Measurements from ENCODE around the gene TGM6.
"Not testable (repeated sequence)": the region's sequence is repeated elsewhere in the genome, so short reads cannot be mapped to it uniquely, and the experiment has no call there.

The TGM6 gene

DNA sequence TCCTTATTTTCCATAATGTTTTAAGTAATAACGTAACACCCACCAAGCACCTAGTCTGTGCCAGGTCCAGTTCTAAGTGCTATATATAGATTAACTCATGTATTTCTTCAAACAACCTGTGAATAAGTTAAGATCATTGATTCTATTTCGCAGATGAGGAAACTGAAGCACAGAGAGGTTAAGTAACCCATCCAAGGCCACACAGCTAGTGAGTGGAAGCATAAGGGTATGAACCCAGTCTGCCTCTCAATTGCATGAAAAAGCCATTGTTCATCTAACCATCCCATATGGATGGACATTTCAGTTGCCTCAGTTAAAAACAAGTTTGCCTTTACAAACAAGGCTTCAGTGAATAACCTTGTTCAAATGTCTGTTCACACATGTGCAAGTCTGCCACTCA is 20.8 kb downstream of the TGM6 start:
- Mint-ChIP-seq H3K4me1 (no peaks in the 10 kb centered on the region), H3K36me3 (no peaks in the 10 kb centered on the region), H3K27ac (no peak overlapping the region), H3K4me3 (no peak overlapping the region), H3K9me3 (no peaks in the 10 kb centered on the region), H3K27me3 (peaks cover 24% of the 10 kb centered on the region)
- no peak for ATAC-seq

DNA sequence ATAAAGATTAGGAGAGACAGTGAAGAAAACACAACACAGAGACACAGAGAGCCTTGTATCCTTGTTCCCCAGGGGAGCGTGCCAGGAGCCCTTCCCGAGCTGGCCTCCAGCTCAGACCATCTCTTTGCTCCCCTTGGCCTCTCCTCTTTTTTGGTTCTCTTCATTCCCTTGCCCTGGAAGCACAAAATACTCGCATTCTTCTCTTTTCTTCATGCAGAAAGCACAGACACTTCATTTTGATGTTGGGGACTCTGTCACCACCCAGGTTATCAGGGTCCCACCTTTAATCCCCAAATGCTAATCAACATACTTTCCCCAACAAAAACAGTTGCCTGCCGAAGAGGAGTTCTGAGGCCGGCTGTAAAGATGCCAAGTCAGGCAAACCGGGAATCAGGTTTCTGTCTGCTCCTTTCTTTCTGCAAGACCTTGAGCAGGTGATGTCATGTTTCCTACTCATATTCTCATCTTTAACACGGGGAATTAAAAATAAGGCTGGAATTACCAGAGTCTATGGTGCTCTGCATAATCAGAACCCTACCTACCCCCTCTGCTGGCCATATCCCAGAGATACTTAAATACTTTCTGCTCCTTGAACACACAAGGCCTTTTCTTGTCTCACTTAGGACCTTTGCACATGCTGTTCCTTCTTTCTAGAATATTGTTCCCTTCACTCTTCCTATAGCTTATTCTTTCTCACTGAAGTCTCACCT is 21.7 kb downstream of the TGM6 start:
- no peaks in the 10 kb centered on the region for H3K9me3 Mint-ChIP-seq
- peaks cover 15% of the 10 kb centered on the region for H3K27me3 Mint-ChIP-seq
- no peaks in the 10 kb centered on the region for H3K4me1 Mint-ChIP-seq
- no peaks in the 10 kb centered on the region for H3K36me3 Mint-ChIP-seq
- no peak overlapping the region for H3K27ac Mint-ChIP-seq
- no peak for ATAC-seq
- H3K4me3 Mint-ChIP-seq, result no peak overlapping the region

GRCh38 chr20:2403291-2404052 is 22.8 kb downstream of the TGM6 start:
- H3K27ac Mint-ChIP-seq, result no peak overlapping the region
- no peaks in the 10 kb centered on the region for H3K9me3 Mint-ChIP-seq
- no peaks in the 10 kb centered on the region for H3K36me3 Mint-ChIP-seq
- no peak overlapping the region for H3K4me3 Mint-ChIP-seq
- H3K4me1 Mint-ChIP-seq, result no peaks in the 10 kb centered on the region
- peaks cover 16% of the 10 kb centered on the region for H3K27me3 Mint-ChIP-seq
- no peak for ATAC-seq

DNA sequence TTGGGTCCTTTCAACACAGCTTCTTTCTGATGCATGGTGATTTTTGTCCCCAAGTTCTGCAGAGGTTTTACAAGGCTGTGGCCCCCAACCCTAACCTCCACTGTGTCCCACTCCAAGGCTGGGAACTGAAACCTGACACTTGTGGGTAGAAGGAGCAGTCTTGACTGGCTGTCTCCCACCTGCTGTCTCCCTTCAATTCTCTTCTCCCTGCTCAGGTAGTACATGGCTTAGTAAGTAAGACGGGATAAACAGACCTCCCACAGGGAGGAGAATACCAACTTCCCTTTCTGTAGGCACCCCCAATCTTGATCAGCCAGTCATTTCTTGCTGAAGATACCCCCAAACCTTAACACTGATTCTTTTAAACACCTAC is 25.0 kb downstream of the TGM6 start:
- no peak for ATAC-seq
- H3K36me3 Mint-ChIP-seq, result no peaks in the 10 kb centered on the region
- H3K27me3 Mint-ChIP-seq, result peaks cover 37% of the 10 kb centered on the region
- no peak overlapping the region for H3K27ac Mint-ChIP-seq
- H3K4me3 Mint-ChIP-seq, result no peak overlapping the region
- H3K9me3 Mint-ChIP-seq, result no peaks in the 10 kb centered on the region
- H3K4me1 Mint-ChIP-seq, result no peaks in the 10 kb centered on the region

DNA sequence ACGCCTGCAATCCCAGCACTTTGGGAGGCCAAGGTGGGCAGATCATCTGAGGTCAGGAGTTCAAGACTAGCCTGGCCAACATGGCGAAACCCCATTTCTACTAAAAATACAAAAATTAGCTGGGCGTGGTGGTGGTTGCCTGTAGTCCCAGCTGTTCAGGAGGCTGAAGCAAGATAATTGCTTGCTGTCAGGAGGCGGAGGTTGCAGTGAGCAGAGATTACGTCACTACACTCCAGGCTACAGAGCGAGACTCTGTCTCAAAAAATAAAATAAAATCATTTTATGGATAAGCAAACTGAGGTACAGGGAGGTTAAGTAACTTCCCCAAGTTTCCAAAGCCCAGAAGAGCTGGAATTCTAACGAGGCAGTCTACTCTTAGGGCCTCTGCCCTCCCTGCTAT is 26.7 kb downstream of the TGM6 start:
- not testable (repeated sequence) for H3K9me3 Mint-ChIP-seq, H3K4me3 Mint-ChIP-seq, H3K27ac Mint-ChIP-seq

DNA sequence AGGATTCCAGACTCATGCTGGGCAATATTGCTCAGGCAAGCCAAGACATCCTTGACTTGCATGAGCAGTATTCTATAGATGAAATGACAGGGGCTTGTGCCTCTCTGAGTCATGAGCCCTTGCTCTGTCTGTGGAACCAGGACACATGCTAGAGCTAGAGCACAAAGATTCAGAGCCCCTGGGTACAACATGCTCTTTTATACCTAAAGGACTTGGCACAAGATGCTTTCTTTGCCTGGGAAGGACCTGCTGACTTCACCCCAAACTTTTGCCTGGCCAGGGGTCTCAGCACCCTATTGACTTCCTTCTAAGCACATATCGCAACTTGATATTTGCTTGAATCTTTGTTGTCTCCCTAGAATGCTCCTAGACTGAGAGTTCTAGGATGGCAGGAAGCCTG is 27.4 kb downstream of the TGM6 start:
- H3K27me3 Mint-ChIP-seq, result peaks cover 48% of the 10 kb centered on the region

More for the DNA sequence above, 26.7 kb downstream of the TGM6 start:
- not testable (repeated sequence) for ATAC-seq, H3K4me1 Mint-ChIP-seq, H3K36me3 Mint-ChIP-seq
- H3K27me3 Mint-ChIP-seq, result peaks cover 44% of the 10 kb centered on the region

DNA sequence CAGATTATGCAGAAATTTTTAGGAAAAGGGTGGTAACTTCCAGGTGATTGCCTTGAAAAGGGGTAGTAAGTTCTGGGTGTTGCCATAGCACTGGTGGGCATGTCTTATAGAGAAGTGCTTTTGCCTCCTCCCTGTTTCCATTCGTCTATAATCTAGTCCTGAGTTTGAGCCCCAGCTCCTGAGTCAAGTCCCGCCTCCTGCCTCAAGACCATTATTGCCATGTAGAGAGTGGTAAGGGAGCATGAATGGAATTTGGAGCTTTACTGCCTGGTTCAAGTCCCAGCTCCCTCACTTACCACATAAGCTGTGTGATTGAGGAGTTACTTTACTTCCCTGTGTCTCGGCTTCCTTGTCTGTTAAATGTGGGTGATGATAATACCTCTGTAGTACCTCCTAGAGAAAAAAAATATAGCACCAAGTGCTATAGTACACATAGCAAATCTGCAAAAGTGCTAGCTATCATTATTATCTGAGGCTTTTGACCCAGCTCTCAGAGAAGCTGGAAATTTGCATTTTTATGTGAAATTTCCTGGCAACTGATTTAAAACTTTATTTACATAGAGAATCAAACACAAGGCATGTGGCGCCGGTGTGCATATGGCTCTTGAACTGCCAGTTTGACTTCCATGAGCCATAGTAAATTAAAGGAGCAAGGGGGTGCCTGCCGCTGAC is 36.0 kb downstream of the TGM6 start:
- Mint-ChIP-seq H3K4me3 (no peak overlapping the region), H3K36me3 (no peaks in the 10 kb centered on the region), H3K27me3 (peaks cover 26% of the 10 kb centered on the region), H3K27ac (no peak overlapping the region), H3K4me1 (no peaks in the 10 kb centered on the region), H3K9me3 (no peaks in the 10 kb centered on the region)
- ATAC-seq, result no peak

More for the DNA sequence above, 27.4 kb downstream of the TGM6 start:
- no peaks in the 10 kb centered on the region for H3K4me1 Mint-ChIP-seq
- no peaks in the 10 kb centered on the region for H3K9me3 Mint-ChIP-seq
- no peak overlapping the region for H3K4me3 Mint-ChIP-seq
- H3K27ac Mint-ChIP-seq, result no peak overlapping the region
- ATAC-seq, result no peak
- H3K36me3 Mint-ChIP-seq, result no peaks in the 10 kb centered on the region

- H3K27ac Mint-ChIP-seq, result no peak overlapping the region
- peaks cover 21% of the 10 kb centered on the region for H3K27me3 Mint-ChIP-seq
- no peaks in the 10 kb centered on the region for H3K36me3 Mint-ChIP-seq
- peak; percentile 41 for ATAC-seq
- no peaks in the 10 kb centered on the region for H3K9me3 Mint-ChIP-seq
- no peaks in the 10 kb centered on the region for H3K4me1 Mint-ChIP-seq
- no peak overlapping the region for H3K4me3 Mint-ChIP-seq
Observed at GRCh38 chr20:2417213-2417541, 36.5 kb downstream of the TGM6 start.

GRCh38 chr20:2418388-2418787 is 37.7 kb downstream of the TGM6 start:
- peaks cover 13% of the 10 kb centered on the region for H3K27me3 Mint-ChIP-seq
- H3K9me3 Mint-ChIP-seq, result no peaks in the 10 kb centered on the region
- H3K27ac Mint-ChIP-seq, result no peak overlapping the region
- no peak for ATAC-seq
- no peaks in the 10 kb centered on the region for H3K36me3 Mint-ChIP-seq
- no peaks in the 10 kb centered on the region for H3K4me1 Mint-ChIP-seq
- H3K4me3 Mint-ChIP-seq, result no peak overlapping the region

GRCh38 chr20:2420510-2420909 is 39.8 kb downstream of the TGM6 start:
- Mint-ChIP-seq H3K4me3 (no peak overlapping the region), H3K36me3 (no peaks in the 10 kb centered on the region), H3K9me3 (no peaks in the 10 kb centered on the region), H3K27me3 (peaks cover 4% of the 10 kb centered on the region), H3K27ac (no peak overlapping the region), H3K4me1 (no peaks in the 10 kb centered on the region)
- ATAC-seq, result no peak

DNA sequence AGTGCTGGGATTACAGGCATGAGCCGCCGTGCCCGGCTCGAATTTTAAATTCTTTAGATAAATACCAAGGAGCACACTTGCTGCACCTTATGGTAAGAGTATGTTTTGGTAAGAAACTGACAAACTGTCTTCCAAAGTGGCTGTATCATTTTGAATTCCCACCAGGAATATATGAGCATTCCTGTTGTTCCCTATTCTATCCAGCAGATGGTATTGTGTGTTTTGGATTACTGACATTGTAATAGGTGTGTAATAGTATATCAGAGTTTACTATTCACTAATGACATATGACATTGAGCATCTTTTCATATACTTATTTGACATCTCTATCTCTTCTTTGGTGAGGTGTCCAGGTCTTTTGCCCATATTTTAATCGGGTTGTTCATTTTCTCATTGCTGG is 40.5 kb downstream of the TGM6 start:
- H3K27me3 Mint-ChIP-seq, result peaks cover 8% of the 10 kb centered on the region
- no peaks in the 10 kb centered on the region for H3K4me1 Mint-ChIP-seq
- ATAC-seq, result no peak
- H3K4me3 Mint-ChIP-seq, result no peak overlapping the region
- no peaks in the 10 kb centered on the region for H3K36me3 Mint-ChIP-seq
- no peak overlapping the region for H3K27ac Mint-ChIP-seq
- H3K9me3 Mint-ChIP-seq, result peaks cover 3% of the 10 kb centered on the region

- peaks cover 64% of the 10 kb centered on the region for H3K27me3 Mint-ChIP-seq
- peaks cover 3% of the 10 kb centered on the region for H3K9me3 Mint-ChIP-seq
- H3K36me3 Mint-ChIP-seq, result no peaks in the 10 kb centered on the region
- no peak for ATAC-seq
- no peak overlapping the region for H3K27ac Mint-ChIP-seq
- no peak overlapping the region for H3K4me3 Mint-ChIP-seq
- H3K4me1 Mint-ChIP-seq, result no peaks in the 10 kb centered on the region
Observed at GRCh38 chr20:2429051-2429450, 48.4 kb downstream of the TGM6 start.

DNA sequence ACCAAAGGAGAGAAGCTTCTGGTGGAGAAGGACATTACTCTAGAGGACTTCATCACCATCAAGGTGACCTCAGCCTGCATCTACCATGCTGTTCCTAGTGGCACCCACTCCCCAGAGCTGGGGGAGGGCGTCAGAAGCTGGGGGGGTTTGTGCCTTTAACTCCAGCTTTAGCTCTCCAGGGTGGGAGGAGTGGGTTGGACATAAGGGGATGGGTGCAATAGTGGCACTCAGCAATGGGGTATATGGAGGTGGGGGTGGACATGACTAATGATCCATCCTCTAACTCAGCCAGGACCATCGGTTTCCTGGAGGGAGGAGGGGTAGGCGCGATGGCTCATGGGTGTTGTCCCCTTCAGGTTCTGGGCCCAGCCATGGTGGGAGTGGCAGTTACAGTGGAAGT is 49.8 kb downstream of the TGM6 start:
- no peaks in the 10 kb centered on the region for H3K4me1 Mint-ChIP-seq
- H3K36me3 Mint-ChIP-seq, result no peaks in the 10 kb centered on the region
- no peak overlapping the region for H3K27ac Mint-ChIP-seq
- ATAC-seq, result no peak
- H3K27me3 Mint-ChIP-seq, result peaks cover 63% of the 10 kb centered on the region
- no peak overlapping the region for H3K4me3 Mint-ChIP-seq
- H3K9me3 Mint-ChIP-seq, result peaks cover 3% of the 10 kb centered on the region

GRCh38 chr20:2431185-2431584 is 50.5 kb downstream of the TGM6 start:
- no peaks in the 10 kb centered on the region for H3K9me3 Mint-ChIP-seq
- ATAC-seq, result no peak
- no peak overlapping the region for H3K4me3 Mint-ChIP-seq
- peaks cover 57% of the 10 kb centered on the region for H3K27me3 Mint-ChIP-seq
- H3K4me1 Mint-ChIP-seq, result no peaks in the 10 kb centered on the region
- H3K27ac Mint-ChIP-seq, result no peak overlapping the region
- no peaks in the 10 kb centered on the region for H3K36me3 Mint-ChIP-seq

DNA sequence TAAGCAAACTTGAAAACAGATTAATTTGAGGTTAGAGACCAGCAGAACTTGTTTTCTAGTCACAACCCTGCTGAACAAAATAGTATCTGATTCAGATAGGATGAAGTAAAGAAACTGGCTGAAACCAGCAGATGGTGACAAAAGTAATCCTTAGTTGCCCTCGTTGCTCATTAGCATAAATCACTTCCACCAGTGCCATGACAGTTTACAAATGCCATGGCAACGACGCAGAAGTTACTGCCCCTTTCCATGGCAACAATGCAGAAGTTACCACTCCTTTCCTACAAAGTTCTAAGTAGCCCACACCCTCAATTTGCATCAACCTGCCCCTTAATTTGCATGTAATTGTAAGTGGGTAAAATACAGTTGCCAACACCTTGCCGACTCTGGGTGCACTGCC is 66.1 kb downstream of the TGM6 start:
- no peak overlapping the region for H3K27ac Mint-ChIP-seq
- H3K9me3 Mint-ChIP-seq, result peaks cover 6% of the 10 kb centered on the region
- peaks cover 6% of the 10 kb centered on the region for H3K4me1 Mint-ChIP-seq
- H3K27me3 Mint-ChIP-seq, result no peaks in the 10 kb centered on the region
- no peak overlapping the region for H3K4me3 Mint-ChIP-seq
- H3K36me3 Mint-ChIP-seq, result peaks cover 5% of the 10 kb centered on the region
- no peak for ATAC-seq

- peaks cover 6% of the 10 kb centered on the region for H3K9me3 Mint-ChIP-seq
- no peaks in the 10 kb centered on the region for H3K27me3 Mint-ChIP-seq
- peaks cover 5% of the 10 kb centered on the region for H3K36me3 Mint-ChIP-seq
- H3K27ac Mint-ChIP-seq, result no peak overlapping the region
- ATAC-seq, result no peak
- H3K4me1 Mint-ChIP-seq, result peaks cover 6% of the 10 kb centered on the region
- H3K4me3 Mint-ChIP-seq, result no peak overlapping the region
Observed at GRCh38 chr20:2449386-2449785, 68.7 kb downstream of the TGM6 start.
